ENCODE results near the gene PRPF6. TPM values are rescaled to one million over a fixed set of nuclear protein-coding genes. Genes with fewer than 3 reads are reported as not detected.
A peak's percentile ranks its signal among the peaks of the same experiment; 100 is the strongest.

The PRPF6 gene
- total and polyA plus RNA-seq, 2 of the 13 experiments (the other 11 are each of a cell fraction or from before 2014, with no cell fraction given), result 63.7 to 101 TPM

- TF ChIP-seq, protein P1, sequence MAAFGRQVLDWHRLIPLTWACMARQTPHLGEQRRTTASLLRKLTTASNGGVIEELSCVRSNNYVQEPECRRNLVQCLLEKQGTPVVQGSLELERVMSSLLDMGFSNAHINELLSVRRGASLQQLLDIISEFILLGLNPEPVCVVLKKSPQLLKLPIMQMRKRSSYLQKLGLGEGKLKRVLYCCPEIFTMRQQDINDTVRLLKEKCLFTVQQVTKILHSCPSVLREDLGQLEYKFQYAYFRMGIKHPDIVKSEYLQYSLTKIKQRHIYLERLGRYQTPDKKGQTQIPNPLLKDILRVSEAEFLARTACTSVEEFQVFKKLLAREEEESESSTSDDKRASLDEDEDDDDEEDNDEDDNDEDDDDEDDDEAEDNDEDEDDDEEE (CRISPR knock-in tag; IDR thresholded peaks at IDR 0.05), result peak; percentile 90
- TF ChIP-seq AGO1 (IDR thresholded peaks at IDR 0.05; ENCODE audit: low read depth, low read length, poor library complexity, severe bottlenecking) (no peak), ZNF792 (CRISPR knock-in tag; IDR thresholded peaks at IDR 0.05) (peak; percentile 49; the same call in 1 of the 2 replicates), ZNF576 (CRISPR knock-in tag; IDR thresholded peaks at IDR 0.05) (no peak), ZXDC (CRISPR knock-in tag; IDR thresholded peaks at IDR 0.05) (peak; percentile 34; the same call in 1 of the 2 replicates), MBNL3 (CRISPR knock-in tag; conservative IDR thresholded peaks at IDR 0.05) (no peak), ZFP36L1 (CRISPR knock-in tag; IDR thresholded peaks at IDR 0.05) (no peak), KDM1A (CRISPR knock-in tag; IDR thresholded peaks at IDR 0.05) (no peak), RORA (CRISPR knock-in tag; IDR thresholded peaks at IDR 0.05) (no peak), ZNF850 (CRISPR knock-in tag; conservative IDR thresholded peaks at IDR 0.05) (no peak), ATF6 (CRISPR knock-in tag; conservative IDR thresholded peaks at IDR 0.05) (no peak), RBFOX2 (IDR thresholded peaks at IDR 0.05; ENCODE audit: low read depth, low read length) (no peak), ARNT (IDR thresholded peaks at IDR 0.05) (no peak), NFE2L1 (CRISPR knock-in tag; IDR thresholded peaks at IDR 0.05; ENCODE audit: borderline replicate concordance) (peak; percentile 48; the same call in 1 of the 2 replicates), ZNF563 (CRISPR knock-in tag; IDR thresholded peaks at IDR 0.05) (peak; percentile 78; the same call in 1 of the 2 replicates), TCF12 (IDR thresholded peaks at IDR 0.05) (no peak), TCF12 (CRISPR knock-in tag; IDR thresholded peaks at IDR 0.05) (no peak), ZNF713 (CRISPR knock-in tag; IDR thresholded peaks at IDR 0.05) (peak; percentile 89; the same call in 1 of the 2 replicates), ZNF883 (CRISPR knock-in tag; IDR thresholded peaks at IDR 0.05; ENCODE audit: not compliant biosample characterization) (peak; percentile 26), RARA (CRISPR knock-in tag; IDR thresholded peaks at IDR 0.05) (peak; percentile 53), DMAP1 (CRISPR knock-in tag; IDR thresholded peaks at IDR 0.05) (0 out of 2 replicates have a peak, but pooled peaks have one; percentile 63), SNAI1 (CRISPR knock-in tag; IDR thresholded peaks at IDR 0.05; ENCODE audit: borderline replicate concordance) (no peak)
- TF ChIP-seq, protein P2, sequence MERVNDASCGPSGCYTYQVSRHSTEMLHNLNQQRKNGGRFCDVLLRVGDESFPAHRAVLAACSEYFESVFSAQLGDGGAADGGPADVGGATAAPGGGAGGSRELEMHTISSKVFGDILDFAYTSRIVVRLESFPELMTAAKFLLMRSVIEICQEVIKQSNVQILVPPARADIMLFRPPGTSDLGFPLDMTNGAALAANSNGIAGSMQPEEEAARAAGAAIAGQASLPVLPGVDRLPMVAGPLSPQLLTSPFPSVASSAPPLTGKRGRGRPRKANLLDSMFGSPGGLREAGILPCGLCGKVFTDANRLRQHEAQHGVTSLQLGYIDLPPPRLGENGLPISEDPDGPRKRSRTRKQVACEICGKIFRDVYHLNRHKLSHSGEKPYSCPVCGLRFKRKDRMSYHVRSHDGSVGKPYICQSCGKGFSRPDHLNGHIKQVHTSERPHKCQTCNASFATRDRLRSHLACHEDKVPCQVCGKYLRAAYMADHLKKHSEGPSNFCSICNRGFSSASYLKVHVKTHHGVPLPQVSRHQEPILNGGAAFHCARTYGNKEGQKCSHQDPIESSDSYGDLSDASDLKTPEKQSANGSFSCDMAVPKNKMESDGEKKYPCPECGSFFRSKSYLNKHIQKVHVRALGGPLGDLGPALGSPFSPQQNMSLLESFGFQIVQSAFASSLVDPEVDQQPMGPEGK (CRISPR knock-in tag; IDR thresholded peaks at IDR 0.05), result peak; percentile 59
Observed at GRCh38 chr20:64052987-64053840, 72.3 kb downstream of the PRPF6 start (continued).

Measured in HepG2 (cell line).